ENCODE results near the gene PIMREG.

PIMREG gene

GRCh38 chr17:6483507-6483906 is 39.3 kb downstream of the PIMREG start:
- TF ChIP-seq, protein P1, sequence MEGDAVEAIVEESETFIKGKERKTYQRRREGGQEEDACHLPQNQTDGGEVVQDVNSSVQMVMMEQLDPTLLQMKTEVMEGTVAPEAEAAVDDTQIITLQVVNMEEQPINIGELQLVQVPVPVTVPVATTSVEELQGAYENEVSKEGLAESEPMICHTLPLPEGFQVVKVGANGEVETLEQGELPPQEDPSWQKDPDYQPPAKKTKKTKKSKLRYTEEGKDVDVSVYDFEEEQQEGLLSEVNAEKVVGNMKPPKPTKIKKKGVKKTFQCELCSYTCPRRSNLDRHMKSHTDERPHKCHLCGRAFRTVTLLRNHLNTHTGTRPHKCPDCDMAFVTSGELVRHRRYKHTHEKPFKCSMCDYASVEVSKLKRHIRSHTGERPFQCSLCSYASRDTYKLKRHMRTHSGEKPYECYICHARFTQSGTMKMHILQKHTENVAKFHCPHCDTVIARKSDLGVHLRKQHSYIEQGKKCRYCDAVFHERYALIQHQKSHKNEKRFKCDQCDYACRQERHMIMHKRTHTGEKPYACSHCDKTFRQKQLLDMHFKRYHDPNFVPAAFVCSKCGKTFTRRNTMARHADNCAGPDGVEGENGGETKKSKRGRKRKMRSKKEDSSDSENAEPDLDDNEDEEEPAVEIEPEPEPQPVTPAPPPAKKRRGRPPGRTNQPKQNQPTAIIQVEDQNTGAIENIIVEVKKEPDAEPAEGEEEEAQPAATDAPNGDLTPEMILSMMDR (conservative IDR thresholded peaks at IDR 0.05; ENCODE audit: low read depth, low read length): no peak
- no peak overlapping the region for H3K27ac ChIP-seq
- H4K20me1 ChIP-seq (ENCODE audit: insufficient read depth): no peaks in the 10 kb centered on the region
- H3K9ac ChIP-seq: no peak overlapping the region
- H3K4me3 ChIP-seq (IDR thresholded peaks at IDR 0.05; ENCODE audit: insufficient read depth, low read depth, low read length): no peak overlapping the region
- H3K4me1 ChIP-seq (ENCODE audit: low read depth, poor library complexity, severe bottlenecking): no peaks in the 10 kb centered on the region
- no peaks in the 10 kb centered on the region for H3K79me2 ChIP-seq (ENCODE audit: insufficient read depth, low read depth)
- no peak overlapping the region for H3K4me2 ChIP-seq
- no peaks in the 10 kb centered on the region for H3K27me3 ChIP-seq (ENCODE audit: insufficient read depth, low read depth)
- H2AFZ ChIP-seq (ENCODE audit: low read depth): no peak overlapping the region
- H3K36me3 ChIP-seq (ENCODE audit: insufficient read depth): no peaks in the 10 kb centered on the region

- H3K4me3 ChIP-seq (IDR thresholded peaks at IDR 0.05; ENCODE audit: insufficient read depth, low read depth, low read length): no peak overlapping the region
Measured at GRCh38 chr17:6485646-6486412, 41.6 kb downstream of the PIMREG start.

GRCh38 chr17:6487251-6488007 is 43.2 kb downstream of the PIMREG start:
- Histone ChIP-seq H3K79me2 (ENCODE audit: insufficient read depth, low read depth) (no peaks in the 10 kb centered on the region), H3K36me3 (ENCODE audit: insufficient read depth) (no peaks in the 10 kb centered on the region), H3K4me2 (no peak overlapping the region), H3K4me1 (ENCODE audit: low read depth, poor library complexity, severe bottlenecking) (no peaks in the 10 kb centered on the region), H2AFZ (ENCODE audit: low read depth) (no peak overlapping the region), H4K20me1 (ENCODE audit: insufficient read depth) (no peaks in the 10 kb centered on the region), H3K27ac (no peak overlapping the region), H3K4me3 (IDR thresholded peaks at IDR 0.05; ENCODE audit: insufficient read depth, low read depth, low read length) (no peak overlapping the region), H3K27me3 (ENCODE audit: insufficient read depth, low read depth) (no peaks in the 10 kb centered on the region), H3K9ac (no peak overlapping the region)
- TF ChIP-seq, protein P1 (conservative IDR thresholded peaks at IDR 0.05; ENCODE audit: low read depth, low read length): no peak

More at GRCh38 chr17:6485646-6486412, 41.6 kb downstream of the PIMREG start:
- TF ChIP-seq, protein P1 (conservative IDR thresholded peaks at IDR 0.05; ENCODE audit: low read depth, low read length): no peak
- Histone ChIP-seq H3K4me1 (ENCODE audit: low read depth, poor library complexity, severe bottlenecking) (no peaks in the 10 kb centered on the region), H4K20me1 (ENCODE audit: insufficient read depth) (no peaks in the 10 kb centered on the region), H3K36me3 (ENCODE audit: insufficient read depth) (no peaks in the 10 kb centered on the region), H3K79me2 (ENCODE audit: insufficient read depth, low read depth) (no peaks in the 10 kb centered on the region), H3K27ac (no peak overlapping the region), H3K27me3 (ENCODE audit: insufficient read depth, low read depth) (no peaks in the 10 kb centered on the region), H3K9ac (no peak overlapping the region), H2AFZ (ENCODE audit: low read depth) (no peak overlapping the region), H3K4me2 (no peak overlapping the region)

DNA sequence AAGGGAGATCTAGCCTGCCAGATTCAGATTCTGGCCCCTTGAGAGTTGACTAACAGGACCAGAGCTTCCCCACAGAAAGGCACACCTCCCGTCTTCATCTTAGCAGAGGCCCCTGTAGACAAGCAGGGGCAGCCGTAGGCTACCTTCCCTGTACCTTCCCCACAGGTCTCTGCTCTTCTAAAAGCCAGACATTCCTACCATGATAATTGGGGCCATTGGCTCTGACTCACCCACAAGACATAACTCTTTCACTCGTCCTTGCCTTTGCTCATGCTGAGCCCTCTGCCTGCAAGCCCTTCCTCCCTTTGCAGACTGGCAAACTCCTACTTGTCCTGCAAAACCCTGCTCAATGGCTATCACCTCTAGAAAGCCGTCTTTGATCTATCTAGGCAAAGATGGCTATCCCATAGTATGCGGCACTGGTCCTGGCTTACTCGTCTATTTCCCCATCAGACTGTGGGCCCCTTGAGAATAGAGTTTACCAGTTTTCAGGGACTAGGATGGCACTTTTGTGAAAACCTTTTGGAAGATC is 43.8 kb downstream of the PIMREG start:
- no peak overlapping the region for H3K9ac ChIP-seq
- TF ChIP-seq, protein P1 (conservative IDR thresholded peaks at IDR 0.05; ENCODE audit: low read depth, low read length): no peak
- H3K36me3 ChIP-seq (ENCODE audit: insufficient read depth): no peaks in the 10 kb centered on the region
- H2AFZ ChIP-seq (ENCODE audit: low read depth): no peak overlapping the region
- H3K4me3 ChIP-seq (IDR thresholded peaks at IDR 0.05; ENCODE audit: insufficient read depth, low read depth, low read length): no peak overlapping the region
- H3K27ac ChIP-seq: no peak overlapping the region
- H3K27me3 ChIP-seq (ENCODE audit: insufficient read depth, low read depth): no peaks in the 10 kb centered on the region
- H3K4me1 ChIP-seq (ENCODE audit: low read depth, poor library complexity, severe bottlenecking): no peaks in the 10 kb centered on the region
- no peaks in the 10 kb centered on the region for H3K79me2 ChIP-seq (ENCODE audit: insufficient read depth, low read depth)
- no peak overlapping the region for H3K4me2 ChIP-seq
- H4K20me1 ChIP-seq (ENCODE audit: insufficient read depth): no peaks in the 10 kb centered on the region
